Left renal pelvis (tissue), 4 donors: ENCODE data around the gene DCTN2. TPM values are rescaled to one million over a fixed set of nuclear protein-coding genes. Genes with fewer than 3 reads are reported as not detected.
"Not testable (repeated sequence)": the region's sequence is repeated elsewhere in the genome, so short reads cannot be mapped to it uniquely, and the experiment has no call there.

ENCODE experiments used
- DNase-seq, 4 donors: peaks; one replicate each; pipeline ENCODE4 v3.0.0-alpha.2; 2013; ENCODE audit warnings: low read depth in 4 of 4, low spot score in 3 of 4
- polyA plus RNA-seq, 4 donors: library from polyadenylated mRNA; unstranded; fragments of 120-200 nt; gene quantifications; one replicate each; pipeline ENCODE4 v1.2.1, GENCODE V29; 2013; ENCODE audit not compliant: insufficient read length in 4 of 4

The DCTN2 gene
- polyA plus RNA-seq, 4 donors = 144 to 176 (median 167) TPM

DNA sequence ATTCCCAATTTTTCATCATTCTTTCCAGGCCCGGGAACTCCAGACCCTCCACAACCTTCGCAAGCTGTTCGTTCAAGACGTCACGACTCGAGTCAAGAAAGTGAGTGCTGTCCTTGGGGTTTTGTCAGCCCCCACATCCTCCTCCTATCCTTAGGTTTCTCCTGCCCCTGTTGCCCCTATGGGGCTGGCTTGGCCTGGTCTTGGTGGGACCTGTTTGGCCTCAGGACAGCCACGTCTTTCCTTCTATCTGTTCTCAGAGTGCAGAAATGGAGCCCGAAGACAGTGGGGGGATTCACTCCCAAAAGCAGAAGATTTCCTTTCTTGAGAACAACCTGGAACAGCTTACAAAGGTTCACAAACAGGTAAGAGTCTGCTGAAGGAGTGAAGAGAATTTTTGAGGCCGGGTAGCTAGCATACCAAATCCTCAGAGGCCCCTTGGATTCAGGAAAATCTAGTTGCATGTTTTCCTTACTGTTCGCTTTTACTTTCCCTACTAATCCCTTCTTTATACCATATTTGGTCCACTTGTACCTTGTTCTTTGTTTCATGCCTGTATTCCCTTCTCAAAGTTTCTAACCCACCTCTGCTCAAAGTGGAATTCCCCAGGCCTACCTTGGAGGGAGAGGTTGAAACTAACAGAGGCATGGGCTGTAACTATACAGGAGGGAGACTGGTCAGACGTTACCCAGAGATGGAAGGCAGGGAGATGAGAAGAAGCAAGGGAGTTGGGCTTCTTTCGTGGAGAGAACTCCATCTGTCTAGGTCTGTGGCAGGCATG lies 31.2 kb upstream of the DCTN2 start:
- no peak for DNase-seq

DNA sequence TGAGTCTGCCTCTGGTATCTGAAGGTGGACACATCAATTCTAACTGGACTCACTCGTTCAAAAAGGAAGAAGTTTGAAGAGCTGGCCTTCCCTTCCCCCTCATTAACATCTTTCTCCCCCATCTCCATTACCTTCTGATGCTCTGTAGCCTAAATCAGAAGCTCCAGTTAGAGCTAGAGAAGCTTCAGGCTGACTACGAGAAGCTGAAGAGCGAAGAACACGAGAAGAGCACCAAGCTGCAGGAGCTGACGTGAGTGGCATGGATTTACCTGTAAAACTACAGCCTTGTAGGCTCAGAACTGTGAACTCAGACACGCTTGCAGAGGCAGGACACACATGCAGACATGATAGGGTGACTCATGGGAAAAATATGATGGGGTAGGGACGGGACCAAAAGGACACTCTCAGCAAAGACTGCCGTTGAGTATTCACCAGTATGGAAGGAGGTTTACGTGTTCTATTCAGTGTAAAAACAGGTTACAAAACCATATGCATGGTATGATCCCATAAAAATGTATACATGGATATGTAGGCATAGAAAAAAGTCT lies 29.7 kb upstream of the DCTN2 start:
- DNase-seq = no peak

GRCh38 chr12:57575771-57576612 lies 29.0 kb upstream of the DCTN2 start:
- no peak for DNase-seq

- DNase-seq = no peak
Measured at GRCh38 chr12:57574795-57575194, 27.8 kb upstream of the DCTN2 start.

- no peak for DNase-seq
Measured at GRCh38 chr12:57571926-57572762, 25.2 kb upstream of the DCTN2 start.

GRCh38 chr12:57570438-57570837 lies 23.4 kb upstream of the DCTN2 start:
- DNase-seq = not testable (repeated sequence)

DNA sequence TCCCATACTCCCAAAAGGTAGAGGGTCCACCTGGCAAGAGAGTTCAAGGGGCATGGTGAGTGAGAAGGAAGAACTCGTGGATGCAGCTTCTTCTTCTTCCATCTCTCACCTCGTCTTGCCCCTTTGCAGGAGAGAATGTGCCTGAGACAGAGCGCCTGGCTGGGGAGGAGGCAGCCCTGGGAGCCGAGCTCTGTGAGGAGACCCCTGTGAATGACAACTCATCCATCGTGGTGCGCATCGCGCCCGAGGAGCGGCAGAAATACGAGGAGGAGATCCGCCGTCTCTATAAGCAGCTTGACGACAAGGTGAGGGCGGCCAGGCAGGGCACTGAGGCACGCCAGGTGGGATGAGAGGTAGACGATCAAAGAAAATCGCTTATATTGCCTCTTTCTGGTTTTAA lies 22.9 kb upstream of the DCTN2 start:
- DNase-seq = no peak

- DNase-seq = no peak
Measured at GRCh38 chr12:57568838-57569237, 21.8 kb upstream of the DCTN2 start.

DNA sequence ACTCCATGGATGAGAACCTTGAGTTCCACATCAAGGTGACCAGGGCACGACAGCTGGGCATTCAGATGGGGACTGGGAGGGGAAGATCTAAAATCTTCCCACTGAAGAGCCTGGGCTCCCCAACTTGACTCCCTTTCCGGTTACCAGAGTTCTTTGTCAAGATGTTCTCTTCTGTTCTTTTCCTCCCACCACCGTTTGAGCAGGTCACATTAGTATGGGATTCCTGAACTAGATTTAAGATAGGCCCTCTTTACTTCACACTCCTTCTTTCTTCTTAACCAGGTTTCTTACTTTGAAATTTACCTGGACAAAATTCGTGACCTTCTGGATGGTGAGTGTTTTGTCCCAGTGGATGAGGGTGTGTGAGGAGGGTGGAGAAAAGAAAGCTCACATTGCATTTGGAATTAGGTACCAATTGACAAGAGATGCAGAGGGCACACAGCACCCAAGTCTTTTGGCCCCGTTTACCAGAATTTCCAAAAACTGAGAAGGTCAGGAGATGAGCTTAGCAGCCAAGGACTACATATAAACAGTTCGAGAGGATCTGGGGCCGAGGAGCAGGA lies 17.3 kb upstream of the DCTN2 start:
- DNase-seq = no peak

DNA sequence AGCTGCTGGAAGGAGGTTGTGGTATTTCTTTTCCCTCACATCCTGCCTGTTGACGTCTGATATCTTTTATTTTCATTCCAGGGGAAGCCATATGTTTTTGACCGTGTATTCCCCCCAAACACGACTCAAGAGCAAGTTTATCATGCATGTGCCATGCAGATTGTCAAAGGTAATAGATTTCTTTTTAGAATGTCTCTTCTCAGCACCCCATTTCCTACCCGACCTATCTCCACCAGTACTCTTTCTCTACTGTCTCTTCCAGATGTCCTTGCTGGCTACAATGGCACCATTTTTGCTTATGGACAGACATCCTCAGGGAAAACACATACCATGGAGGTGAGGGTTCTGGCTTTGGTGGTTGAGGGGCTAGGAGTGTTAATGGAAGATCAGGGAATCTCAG lies 16.4 kb upstream of the DCTN2 start:
- DNase-seq = no peak

GRCh38 chr12:57561117-57561516 lies 14.1 kb upstream of the DCTN2 start:
- DNase-seq = not testable (repeated sequence)

DNA sequence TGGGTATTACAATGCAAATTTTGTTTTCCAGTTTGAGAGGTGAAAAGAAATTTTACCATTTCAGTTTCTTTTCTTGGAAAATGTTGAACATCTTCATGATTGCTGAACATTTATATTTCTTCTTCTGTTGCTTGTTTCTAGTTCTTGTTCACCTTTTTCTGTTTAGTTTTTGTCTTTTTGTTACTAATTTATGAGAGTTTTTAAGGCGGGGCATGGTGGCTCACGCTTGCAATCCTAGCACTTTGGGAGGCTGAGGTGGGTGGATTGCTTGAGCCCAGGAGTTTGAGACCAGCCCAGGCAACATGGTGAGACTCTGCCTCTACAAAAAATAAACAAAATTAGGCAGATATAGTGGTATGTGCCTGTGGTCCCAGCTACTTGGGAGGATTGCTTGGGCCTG lies 13.5 kb upstream of the DCTN2 start:
- DNase-seq = no peak

DNA sequence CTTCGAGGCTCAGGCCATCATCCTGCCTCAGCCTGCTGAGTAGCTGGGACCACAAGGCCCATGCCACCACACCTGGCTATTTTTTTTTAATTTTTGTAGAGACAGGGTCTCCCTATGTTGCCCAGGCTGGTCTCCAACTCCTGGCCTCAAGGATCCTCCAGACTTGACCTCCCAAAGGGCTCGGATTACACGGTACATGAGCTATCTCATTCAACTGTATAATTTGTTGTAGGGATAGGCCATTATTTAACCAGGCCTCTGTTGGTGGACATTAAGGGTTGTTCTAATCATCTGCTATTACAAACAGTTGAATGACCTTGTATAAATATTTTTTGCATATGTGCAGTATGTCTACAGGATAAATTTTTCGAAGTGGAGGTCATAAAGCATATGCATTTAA lies 11.9 kb upstream of the DCTN2 start:
- no peak for DNase-seq

DNA sequence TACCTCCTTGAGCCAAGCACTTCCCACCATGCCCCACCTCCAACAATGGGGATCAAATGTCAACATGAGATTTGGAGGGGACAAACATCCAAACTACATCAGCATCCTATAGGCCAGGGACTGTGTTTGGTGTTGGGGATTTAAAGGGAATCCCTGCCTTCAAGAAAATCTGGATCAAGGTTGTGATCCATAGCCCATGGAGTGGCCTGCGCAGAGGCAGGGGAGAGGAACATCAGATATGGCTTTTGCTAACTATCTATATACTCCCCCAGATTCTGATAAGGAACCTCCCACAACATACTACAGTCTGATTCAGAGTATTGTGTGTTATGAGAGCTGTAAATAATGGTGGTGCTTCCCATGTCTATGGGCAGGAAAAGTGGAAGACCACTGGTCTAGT lies 7.9 kb upstream of the DCTN2 start:
- DNase-seq = no peak

DNA sequence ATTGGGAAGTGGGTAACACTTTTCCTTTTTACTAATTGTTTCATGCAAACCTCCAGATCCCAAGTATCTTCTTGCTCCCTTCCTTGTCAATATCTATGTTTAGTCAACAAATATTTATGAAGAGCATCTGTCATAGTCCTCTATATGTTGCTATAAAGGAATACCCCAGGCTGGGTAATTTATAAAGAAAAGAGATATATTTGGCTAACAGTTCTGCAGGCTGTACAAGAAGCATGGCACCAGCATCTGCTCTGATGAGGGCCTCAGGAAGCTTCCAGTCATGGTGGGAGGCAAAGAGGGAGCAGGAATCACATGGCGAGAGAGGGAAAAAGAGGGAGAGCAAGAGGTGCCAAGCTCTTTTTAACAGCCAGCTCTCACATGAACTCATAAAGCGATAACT lies 7.5 kb upstream of the DCTN2 start:
- DNase-seq = no peak

GRCh38 chr12:57553343-57554202 lies 6.6 kb upstream of the DCTN2 start:
- no peak for DNase-seq

GRCh38 chr12:57552835-57553313 lies 5.9 kb upstream of the DCTN2 start:
- no peak for DNase-seq

GRCh38 chr12:57552306-57552651 lies 5.3 kb upstream of the DCTN2 start:
- DNase-seq = no peak

- DNase-seq = no peak
Measured at GRCh38 chr12:57551637-57552305, 4.8 kb upstream of the DCTN2 start.
